AG04449 (cell line): ENCODE data around the gene LSS.

Experiments
- CTCF ChIA-PET: fragments of 350-600 bp; formaldehyde crosslinking; extraction: SDS; loops from one replicate; lab custom pipeline; 2021; ENCODE audit warnings: antibody characterized with exemption; lab: Yijun Ruan, JAX
- POLR2A ChIA-PET: fragments of 400-600, 350-600 bp; formaldehyde crosslinking; extraction: SDS; loops from one replicate; lab custom pipeline; 2020; ENCODE audit warnings: antibody characterized with exemption, inconsistent platforms; lab: Yijun Ruan, JAX
- DNase-seq: peaks from one replicate; pipeline ENCODE4 v3.0.0-alpha.2; 2010; ENCODE audit warnings: low read depth, low spot score
- H3K4me3 ChIP-seq: 2 replicates; pipeline ENCODE4 v1.5.1; 2011; ENCODE audit warnings: low read depth, mild to moderate bottlenecking, control low read depth, low read length
- CTCF ChIP-seq: IDR thresholded peaks from one replicate; pipeline ENCODE4 v1.5.1; 2011; ENCODE audit warnings: mild to moderate bottlenecking, moderate library complexity, low read length, control low read depth, inconsistent platforms; ENCODE audit not compliant: insufficient read depth; ENCODE audit errors: missing control alignments

The LSS gene

DNA sequence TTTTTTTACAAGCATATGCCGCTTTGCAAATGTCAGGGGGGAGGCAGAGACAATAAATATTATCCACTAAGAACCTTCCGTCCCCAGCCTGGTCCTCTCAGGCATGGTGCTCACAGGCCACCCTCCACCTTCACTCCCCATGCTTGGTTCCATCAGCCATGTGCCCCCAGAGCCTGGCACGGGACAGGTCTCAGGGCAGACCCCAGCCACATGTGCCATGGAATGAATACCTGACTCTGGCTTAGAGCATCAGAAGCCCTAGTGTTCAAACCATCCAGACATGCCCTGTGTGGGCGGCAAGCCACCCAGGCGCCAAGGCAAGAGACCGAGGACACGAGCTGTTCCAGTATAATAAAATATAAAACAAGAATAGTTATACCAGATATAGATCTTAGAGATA is 5.4 kb downstream of the LSS start:
- TF ChIP-seq CTCF: no peak
- POLR2A ChIA-PET: no interaction called here

DNA sequence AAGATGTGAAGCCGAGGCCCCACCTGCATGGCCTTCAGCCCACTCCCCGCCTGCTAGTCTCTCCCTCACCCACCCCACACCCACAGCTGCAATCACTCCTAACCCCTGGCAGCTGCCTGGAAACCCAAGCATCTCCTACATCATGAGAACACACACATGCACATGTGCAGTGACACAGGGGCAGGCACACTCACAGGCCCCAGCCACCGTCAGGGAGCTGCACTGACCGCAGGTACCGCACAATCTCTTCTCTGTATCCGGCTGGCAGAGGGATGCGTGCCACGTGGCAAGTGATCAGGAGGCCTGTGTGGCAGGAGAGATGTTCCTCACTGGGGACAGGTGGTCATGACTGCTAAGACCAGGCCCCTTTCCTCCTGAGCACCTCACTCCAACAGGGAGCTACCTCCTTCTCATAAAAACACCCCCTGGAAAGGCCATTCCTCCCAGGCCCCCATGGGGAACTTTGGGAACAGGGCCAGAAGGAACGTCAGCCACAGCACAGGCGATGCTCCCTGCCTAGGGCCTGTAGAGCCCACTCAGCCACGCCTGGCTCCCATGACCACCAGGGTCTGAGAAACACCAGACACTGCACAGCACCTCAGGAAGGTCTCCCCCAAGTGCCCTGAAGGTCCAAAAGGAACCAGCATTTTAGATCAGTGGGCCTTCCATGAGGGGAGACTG is 6.0 kb downstream of the LSS start:
- ChIA-PET POLR2A (no interaction called here), CTCF (interaction anchor here (1.1 kb wide), 1 partner anchor 79 kb away, joined by 5 read pairs; no protein-coding TSS in a partner anchor)
- no peak for TF ChIP-seq CTCF
- no peak for DNase-seq
- no peak overlapping the region for H3K4me3 ChIP-seq

More for the DNA sequence above, 5.4 kb downstream of the LSS start:
- no peak for DNase-seq
- CTCF ChIA-PET: interaction anchor here (1.1 kb wide), 1 partner anchor 80 kb away, joined by 5 read pairs; no protein-coding TSS in a partner anchor
- H3K4me3 ChIP-seq: no peak overlapping the region

GRCh38 chr21:46221664-46222435 is 6.7 kb downstream of the LSS start:
- no peak for TF ChIP-seq CTCF
- CTCF ChIA-PET: interaction anchor here (0.9 to 1.1 kb wide), 3 partner anchors 8 to 248 kb away, joined by 4 to 5 read pairs (median 5); no protein-coding TSS in a partner anchor
- POLR2A ChIA-PET: no interaction called here
- DNase-seq: no peak
- no peak overlapping the region for H3K4me3 ChIP-seq

DNA sequence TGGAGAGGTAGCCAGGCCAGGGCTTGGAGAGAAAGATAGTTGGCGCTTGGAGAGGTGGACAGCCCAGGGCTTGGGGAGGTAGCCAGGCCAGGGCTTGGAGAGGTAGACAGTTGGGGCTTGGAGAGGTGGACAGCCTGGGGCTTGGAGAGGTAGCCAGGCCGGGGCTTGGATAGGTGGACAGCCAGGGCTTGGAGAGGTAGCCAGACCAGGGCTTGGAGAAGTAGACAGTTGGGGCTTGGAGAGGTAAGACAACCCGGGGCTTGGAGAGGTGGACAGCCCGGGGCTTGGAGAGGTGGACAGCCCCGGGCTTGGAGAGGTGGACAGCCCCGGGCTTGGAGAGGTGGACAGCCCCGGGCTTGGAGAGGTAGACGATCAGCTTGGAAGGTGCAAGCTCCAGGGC is 7.7 kb downstream of the LSS start:
- H3K4me3 ChIP-seq: no peak overlapping the region
- CTCF ChIA-PET: interaction anchor here (0.9 to 1.3 kb wide), 2 partner anchors 9 kb away, joined by 3 to 5 read pairs; no protein-coding TSS in a partner anchor
- no peak for TF ChIP-seq CTCF
- POLR2A ChIA-PET: no interaction called here
- DNase-seq: no peak

DNA sequence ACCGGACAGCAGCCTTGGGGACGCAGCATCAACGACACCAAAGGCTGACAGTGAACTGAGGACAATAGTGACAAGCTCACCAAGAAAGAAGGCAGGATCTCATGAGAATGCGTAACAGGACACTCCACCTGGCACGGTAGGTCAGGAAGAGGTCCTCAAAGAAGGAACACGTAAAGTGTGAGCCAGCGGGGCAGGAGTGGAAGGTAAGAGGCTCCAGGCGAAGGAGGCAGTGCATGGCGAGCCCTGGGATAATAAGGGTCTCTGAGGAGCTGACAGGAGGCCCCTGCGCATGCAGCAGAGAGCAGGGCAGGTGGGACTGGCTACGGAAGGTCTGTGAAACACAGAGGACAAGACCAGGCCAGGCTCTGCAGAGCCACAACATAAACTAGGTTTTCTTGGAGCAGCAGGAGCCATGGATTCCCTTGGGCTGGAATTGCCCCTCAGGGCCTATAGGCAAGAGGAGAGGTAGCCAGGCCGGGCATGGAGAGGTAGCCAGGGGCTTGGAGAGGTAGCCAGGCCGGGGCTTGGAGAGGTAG is 8.2 kb downstream of the LSS start:
- POLR2A ChIA-PET: no interaction called here
- no peak for DNase-seq
- H3K4me3 ChIP-seq: no peak overlapping the region
- CTCF ChIA-PET: interaction anchor here (1.2 to 1.3 kb wide), 2 partner anchors 10 to 67 kb away, joined by 3 read pairs; no protein-coding TSS in a partner anchor
- TF ChIP-seq CTCF: no peak
